ENCODE measurements around the gene POLN.

GRCh38 chr4:2165391-2165790, 76.5 kb downstream of the POLN start:
- TF ChIP-seq CTCF (conservative IDR thresholded peaks at IDR 0.05; ENCODE audit: low read length) (no peak), EZH2phosphoT487 (IDR thresholded peaks at IDR 0.05; ENCODE audit: borderline replicate concordance) (no peak)

Data from Loucy (cell line).